CD14-positive monocyte (primary cell): ENCODE results near the gene DEPDC7. TPM values are rescaled to one million over a fixed set of nuclear protein-coding genes. Genes with fewer than 3 reads are reported as not detected.

Experiments
- DNase-seq, 3 donors: peaks; one replicate each; pipeline ENCODE4 v3.0.0-alpha.2; 2011 to 2022
- H2AFZ ChIP-seq: 2 replicates; pipeline ENCODE4 v1.6.0; 2012; ENCODE audit warnings: mild to moderate bottlenecking, low read depth, low read length, inconsistent platforms; ENCODE audit not compliant: insufficient read depth, poor library complexity, severe bottlenecking
- H3K27ac ChIP-seq, 2 donors: 1 replicate in 1 of 2; 2 replicates in 1 of 2; pipeline ENCODE4 v1.5.1; 2012 to 2013; ENCODE audit warnings: low read length in 2 of 2, control low read depth in 1 of 2, inconsistent platforms in 1 of 2, low read depth in 1 of 2, mild to moderate bottlenecking in 1 of 2
- H3K27me3 ChIP-seq, 2 donors: one replicate each; pipeline versions ENCODE4 v1.6.0 to v1.6.1; 2011 to 2013; ENCODE audit warnings: low read length in 2 of 2; ENCODE audit not compliant: control insufficient read depth in 2 of 2, insufficient read depth in 2 of 2
- H3K36me3 ChIP-seq, 2 donors: replicated peaks in 1 of 2; 1 replicate in 1 of 2; 2 replicates in 1 of 2; pipeline versions ENCODE4 v1.5.1 to v1.6.1; 2012 to 2013; ENCODE audit warnings: low read length in 2 of 2, control low read depth in 1 of 2, inconsistent platforms in 1 of 2, mild to moderate bottlenecking in 1 of 2; ENCODE audit not compliant: insufficient read depth in 2 of 2, control insufficient read depth in 1 of 2
- H3K4me1 ChIP-seq, 2 donors: 1 replicate in 1 of 2; 2 replicates in 1 of 2; pipeline versions ENCODE4 v1.5.1 to v1.6.1; 2012 to 2013; ENCODE audit warnings: low read length in 2 of 2, control low read depth in 1 of 2, inconsistent platforms in 1 of 2, mild to moderate bottlenecking in 1 of 2, moderate library complexity in 1 of 2; ENCODE audit not compliant: insufficient read depth in 2 of 2, control insufficient read depth in 1 of 2
- H3K4me2 ChIP-seq: replicated peaks from 2 replicates; pipeline ENCODE3; 2012; ENCODE audit warnings: low read length, moderate library complexity, mild to moderate bottlenecking; ENCODE audit not compliant: poor library complexity, severe bottlenecking; ENCODE audit errors: extremely low read depth
- H3K4me3 ChIP-seq, 3 experiments: fragments of 200-600 bp in 1 of 3; sonication (generic) in 1 of 3; replicated peaks in 1 of 3; 1 replicate in 2 of 3; 2 replicates in 1 of 3; pipeline ENCODE4 v1.5.1; 2011 to 2013; ENCODE audit warnings: low read length in 3 of 3, mild to moderate bottlenecking in 3 of 3, control low read depth in 2 of 3, low read depth in 2 of 3, inconsistent platforms in 1 of 3, moderate library complexity in 1 of 3
- H3K79me2 ChIP-seq: 2 replicates; pipeline ENCODE4 v1.6.0; 2012; ENCODE audit warnings: mild to moderate bottlenecking, control low read depth, inconsistent platforms, low read length, moderate library complexity; ENCODE audit not compliant: insufficient read depth
- H3K9ac ChIP-seq: 2 replicates; pipeline ENCODE4 v1.6.0; 2017; ENCODE audit warnings: low read length, mild to moderate bottlenecking; ENCODE audit not compliant: insufficient read depth, poor library complexity, severe bottlenecking
- H3K9me3 ChIP-seq, 2 donors: replicated peaks in 1 of 2; 1 replicate in 1 of 2; 2 replicates in 1 of 2; pipeline versions ENCODE4 v1.5.1 to v1.6.1; 2012 to 2013; ENCODE audit warnings: low read length in 2 of 2, control low read depth in 1 of 2; ENCODE audit not compliant: control insufficient read depth in 1 of 2, insufficient read depth in 1 of 2
- H4K20me1 ChIP-seq: 2 replicates; pipeline ENCODE4 v1.6.0; 2012; ENCODE audit warnings: mild to moderate bottlenecking, low read length, control low read depth, moderate library complexity; ENCODE audit not compliant: insufficient read depth
- H3K27ac Mint-ChIP-seq, 7 donors: one replicate each; pipeline ENCODE4 v1.8.0; 2020; ENCODE audit warnings: mild to moderate bottlenecking in 7 of 7, mixed read lengths in 7 of 7, moderate library complexity in 6 of 7, inconsistent platforms in 2 of 7
- H3K27me3 Mint-ChIP-seq, 3 donors: one replicate each; pipeline ENCODE4 v1.8.0; 2021 to 2022; ENCODE audit warnings: low read depth in 3 of 3, mild to moderate bottlenecking in 3 of 3, mixed read lengths in 3 of 3, moderate library complexity in 3 of 3, inconsistent platforms in 1 of 3
- H3K36me3 Mint-ChIP-seq, 2 donors: one replicate each; pipeline ENCODE4 v1.8.0; 2020; ENCODE audit warnings: mixed read lengths in 2 of 2, inconsistent platforms in 1 of 2, mild to moderate bottlenecking in 1 of 2
- H3K4me1 Mint-ChIP-seq: one replicate; pipeline ENCODE4 v1.8.0; 2020; ENCODE audit warnings: mild to moderate bottlenecking, mixed read lengths
- H3K4me3 Mint-ChIP-seq, 2 donors: one replicate each; pipeline ENCODE4 v1.8.0; 2020; ENCODE audit warnings: mild to moderate bottlenecking in 2 of 2, mixed read lengths in 2 of 2, moderate library complexity in 1 of 2
- H3K9me3 Mint-ChIP-seq, 7 donors: one replicate each; pipeline ENCODE4 v1.8.0; 2020 to 2022; ENCODE audit warnings: mixed read lengths in 7 of 7, mild to moderate bottlenecking in 6 of 7, moderate library complexity in 6 of 7, inconsistent platforms in 2 of 7
- whole genome bisulfite sequencing: methylation state at CpG from one replicate; pipeline ENCODE4 v1.1.5; 2013; ENCODE audit warnings: missing lambda C conversion rate; ENCODE audit not compliant: insufficient coverage; 5-methylcytosine and 5-hydroxymethylcytosine counted together
- intact Hi-C, 2 donors: fragments of 100-400 bp; cut with micrococcal nuclease; formaldehyde crosslinking; loops; one replicate each; pipeline versions ENCODE4 v1.15.0 to v1.15.1; 2023
- polyA plus RNA-seq, 3 donors: library from polyadenylated mRNA; depleted of rRNA in 1 of 3; unstranded in 2 of 3; stranded (reverse) in 1 of 3; fragments of 300-500 nt in 2 of 3; fragments of >200 nt in 1 of 3; fragmentation: Illumina TruSeq in 2 of 3; gene quantifications; 1 replicate in 2 of 3; 2 replicates in 1 of 3; pipeline ENCODE4 v1.2.3, GENCODE V29; 2012 to 2021
- TF ChIP-seq, protein P1 (sequence below): fragments of 200-600 bp; IDR thresholded peaks from one replicate; pipeline ENCODE4 v1.8.0; 2022; ENCODE audit warnings: antibody characterized with exemption, mild to moderate bottlenecking

Gene DEPDC7
- polyA plus RNA-seq, 3 donors, result 0.33 to 0.55 (median 0.48) TPM

DNA sequence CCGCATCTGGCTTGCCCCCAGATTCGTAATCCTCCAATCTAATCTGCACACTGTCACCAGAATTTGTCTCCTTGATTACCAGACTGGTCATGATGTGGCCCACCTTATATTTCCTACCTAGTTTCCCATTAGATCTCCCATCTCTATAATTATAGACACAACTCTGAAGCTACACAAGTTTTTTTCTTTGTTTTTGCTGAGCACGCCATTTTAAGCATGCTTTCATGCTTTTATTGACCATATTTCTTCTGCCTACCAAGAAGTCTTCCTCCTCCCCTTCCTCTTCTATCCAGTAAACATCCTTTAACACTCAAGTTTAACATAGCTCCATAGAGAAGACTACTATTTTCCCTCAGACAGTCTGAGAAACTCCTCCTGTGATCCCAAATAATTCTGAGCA, 24.3 kb upstream of the DEPDC7 start:
- Mint-ChIP-seq H3K9me3 (peaks cover 9 to 25% (median 15%) of the 10 kb centered on the region in 7 donors), H3K4me3 (no peak overlapping the region)

DNA sequence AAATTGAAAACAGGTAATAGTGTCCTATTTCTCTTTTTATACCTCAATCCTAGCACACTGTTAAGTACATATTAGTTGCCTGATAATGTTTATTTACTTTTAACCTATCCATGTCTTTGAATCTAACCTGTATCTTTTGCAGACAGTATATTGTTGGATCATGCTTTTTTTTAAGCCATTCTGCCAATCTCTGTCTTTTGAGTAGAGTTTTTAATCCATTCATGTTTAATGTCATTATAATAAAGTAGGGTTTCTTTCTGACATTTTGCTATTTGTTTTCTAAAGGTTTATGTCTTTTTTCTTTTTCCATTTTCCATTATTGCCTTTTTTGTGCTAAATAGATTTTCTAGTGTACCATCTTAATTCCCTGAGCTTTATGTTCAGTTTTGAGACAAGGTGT, 23.8 kb upstream of the DEPDC7 start:
- Histone ChIP-seq H3K9ac (no peak overlapping the region), H3K27ac (no peak overlapping the region), H3K36me3 (no peaks in the 10 kb centered on the region), H3K27me3 (no peaks in the 10 kb centered on the region), H3K79me2 (no peaks in the 10 kb centered on the region), H2AFZ (no peak overlapping the region), H3K4me1 (no peaks in the 10 kb centered on the region), H4K20me1 (no peaks in the 10 kb centered on the region), H3K4me3 (no peak overlapping the region), H3K4me2 (no peak overlapping the region), H3K9me3 (peaks cover 3 to 5% of the 10 kb centered on the region in 2 donors)
- no peak for DNase-seq
- Mint-ChIP-seq H3K9me3 (peaks cover 9 to 25% (median 15%) of the 10 kb centered on the region in 7 donors), H3K4me1 (no peaks in the 10 kb centered on the region), H3K4me3 (no peak overlapping the region), H3K36me3 (no peaks in the 10 kb centered on the region), H3K27me3 (peaks cover 0 to 4% (median 0%) of the 10 kb centered on the region in 3 donors), H3K27ac (no peak overlapping the region)
- intact Hi-C loops, result no loop called here
- TF ChIP-seq, protein P1, sequence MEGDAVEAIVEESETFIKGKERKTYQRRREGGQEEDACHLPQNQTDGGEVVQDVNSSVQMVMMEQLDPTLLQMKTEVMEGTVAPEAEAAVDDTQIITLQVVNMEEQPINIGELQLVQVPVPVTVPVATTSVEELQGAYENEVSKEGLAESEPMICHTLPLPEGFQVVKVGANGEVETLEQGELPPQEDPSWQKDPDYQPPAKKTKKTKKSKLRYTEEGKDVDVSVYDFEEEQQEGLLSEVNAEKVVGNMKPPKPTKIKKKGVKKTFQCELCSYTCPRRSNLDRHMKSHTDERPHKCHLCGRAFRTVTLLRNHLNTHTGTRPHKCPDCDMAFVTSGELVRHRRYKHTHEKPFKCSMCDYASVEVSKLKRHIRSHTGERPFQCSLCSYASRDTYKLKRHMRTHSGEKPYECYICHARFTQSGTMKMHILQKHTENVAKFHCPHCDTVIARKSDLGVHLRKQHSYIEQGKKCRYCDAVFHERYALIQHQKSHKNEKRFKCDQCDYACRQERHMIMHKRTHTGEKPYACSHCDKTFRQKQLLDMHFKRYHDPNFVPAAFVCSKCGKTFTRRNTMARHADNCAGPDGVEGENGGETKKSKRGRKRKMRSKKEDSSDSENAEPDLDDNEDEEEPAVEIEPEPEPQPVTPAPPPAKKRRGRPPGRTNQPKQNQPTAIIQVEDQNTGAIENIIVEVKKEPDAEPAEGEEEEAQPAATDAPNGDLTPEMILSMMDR, result no peak

More for the DNA sequence above, 24.3 kb upstream of the DEPDC7 start:
- Histone ChIP-seq H3K27ac (no peak overlapping the region), H3K4me3 (no peak overlapping the region), H3K27me3 (no peaks in the 10 kb centered on the region), H4K20me1 (no peaks in the 10 kb centered on the region), H3K36me3 (no peaks in the 10 kb centered on the region), H3K9me3 (peaks cover 3 to 5% of the 10 kb centered on the region in 2 donors), H3K4me2 (no peak overlapping the region), H3K9ac (no peak overlapping the region), H2AFZ (no peak overlapping the region), H3K79me2 (no peaks in the 10 kb centered on the region), H3K4me1 (no peaks in the 10 kb centered on the region)
- 97% methylated on average over 3 of the region's 3 CpGs for WGBS
- intact Hi-C loops, result no loop called here
- no peak for DNase-seq
- Mint-ChIP-seq H3K36me3 (no peaks in the 10 kb centered on the region), H3K27ac (no peak overlapping the region), H3K4me1 (no peaks in the 10 kb centered on the region), H3K27me3 (peaks cover 0 to 2% (median 0%) of the 10 kb centered on the region in 3 donors)
- TF ChIP-seq, protein P1, result no peak
